ENCODE data around the gene DICER1. TPM values are rescaled to one million over a fixed set of nuclear protein-coding genes. Genes with fewer than 3 reads are reported as not detected.

The DICER1 gene
- total RNA-seq, 2 experiments from 2014 or later: 39.9 to 40.9 TPM

- DNase-seq: no peak
- intact Hi-C loops (cut with micrococcal nuclease): no loop called here
- ChIA-PET POLR2A (no interaction called here), CTCF (no interaction called here)
- H3K27ac Mint-ChIP-seq: no peak overlapping the region
- H3K27me3 Mint-ChIP-seq: peaks cover 8% of the 10 kb centered on the region
- H3K4me1 Mint-ChIP-seq (ENCODE audit: low read depth): no peaks in the 10 kb centered on the region
- H3K9me3 Mint-ChIP-seq: no peaks in the 10 kb centered on the region
- H3K4me3 Mint-ChIP-seq: no peak overlapping the region
- no peaks in the 10 kb centered on the region for H3K36me3 Mint-ChIP-seq
Observed at GRCh38 chr14:95066427-95066986, 90.8 kb downstream of the DICER1 start.

DNA sequence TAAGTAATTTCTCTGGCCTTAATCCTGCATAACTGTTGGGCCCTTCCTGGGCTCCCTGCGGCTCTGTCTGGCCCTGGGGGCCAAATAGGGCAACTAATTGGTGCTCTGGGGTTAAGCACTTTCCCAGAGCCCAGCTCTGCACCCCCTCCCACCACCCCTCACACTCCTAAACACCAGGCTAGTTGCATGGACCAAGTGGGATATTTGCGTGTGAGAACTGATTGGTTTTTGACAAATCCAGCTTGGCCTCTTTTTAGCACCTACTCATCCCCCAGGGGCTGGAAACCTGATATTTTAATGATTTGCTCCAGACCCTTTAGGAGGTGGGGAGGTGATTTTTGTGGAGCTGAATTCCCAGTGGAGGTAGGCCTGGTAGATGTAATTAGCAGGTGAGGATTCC is 91.9 kb downstream of the DICER1 start:
- peaks cover 6% of the 10 kb centered on the region for H3K27me3 Mint-ChIP-seq
- H3K36me3 Mint-ChIP-seq: no peaks in the 10 kb centered on the region
- ChIA-PET CTCF (no interaction called here), POLR2A (no interaction called here)
- H3K27ac Mint-ChIP-seq: no peak overlapping the region
- H3K9me3 Mint-ChIP-seq: no peaks in the 10 kb centered on the region
- no peaks in the 10 kb centered on the region for H3K4me1 Mint-ChIP-seq (ENCODE audit: low read depth)
- no peak overlapping the region for H3K4me3 Mint-ChIP-seq
- intact Hi-C loops (cut with micrococcal nuclease): no loop called here
- DNase-seq: no peak

- DNase-seq: no peak
- H3K9me3 Mint-ChIP-seq: no peaks in the 10 kb centered on the region
- peaks cover 4% of the 10 kb centered on the region for H3K27me3 Mint-ChIP-seq
- ChIA-PET POLR2A (no interaction called here), CTCF (no interaction called here)
- intact Hi-C loops (cut with micrococcal nuclease): no loop called here
- H3K36me3 Mint-ChIP-seq: no peaks in the 10 kb centered on the region
- H3K4me1 Mint-ChIP-seq (ENCODE audit: low read depth): no peaks in the 10 kb centered on the region
- H3K4me3 Mint-ChIP-seq: no peak overlapping the region
- H3K27ac Mint-ChIP-seq: no peak overlapping the region
Observed at GRCh38 chr14:95064734-95065133, 92.6 kb downstream of the DICER1 start.

DNA sequence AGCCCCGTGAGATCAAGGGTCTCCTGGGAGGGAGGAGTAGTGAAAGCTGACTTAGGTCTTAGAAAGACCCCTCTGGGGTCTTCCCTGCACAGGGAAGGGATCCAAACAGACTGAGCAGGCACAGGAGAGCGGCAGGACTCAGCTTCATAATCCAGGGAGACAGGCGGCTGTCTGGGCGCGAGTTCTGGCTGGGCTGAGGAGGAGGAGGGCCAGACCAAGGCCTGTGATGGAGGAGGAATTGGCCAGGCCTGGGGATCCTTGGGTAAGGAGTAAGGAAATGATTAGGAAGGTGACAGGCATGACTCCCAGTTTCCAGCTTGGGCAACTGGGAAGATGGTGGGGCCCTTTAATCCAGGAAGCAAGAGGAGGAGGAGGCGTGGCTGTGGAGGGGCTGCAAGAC is 93.1 kb downstream of the DICER1 start:
- Mint-ChIP-seq H3K4me3 (no peak overlapping the region), H3K4me1 (ENCODE audit: low read depth) (no peaks in the 10 kb centered on the region), H3K9me3 (no peaks in the 10 kb centered on the region), H3K27ac (no peak overlapping the region), H3K36me3 (no peaks in the 10 kb centered on the region), H3K27me3 (peaks cover 4% of the 10 kb centered on the region)
- intact Hi-C loops (cut with micrococcal nuclease): no loop called here
- CTCF ChIA-PET: no interaction called here
- POLR2A ChIA-PET: no interaction called here
- no peak for DNase-seq

GRCh38 chr14:95063391-95063790 is 93.9 kb downstream of the DICER1 start:
- DNase-seq: no peak
- Mint-ChIP-seq H3K36me3 (no peaks in the 10 kb centered on the region), H3K27me3 (no peaks in the 10 kb centered on the region), H3K27ac (no peak overlapping the region), H3K4me1 (ENCODE audit: low read depth) (peaks cover 5% of the 10 kb centered on the region), H3K4me3 (no peak overlapping the region), H3K9me3 (no peaks in the 10 kb centered on the region)
- CTCF ChIA-PET: no interaction called here
- intact Hi-C loops (cut with micrococcal nuclease): no loop called here
- POLR2A ChIA-PET: no interaction called here

GRCh38 chr14:95062946-95063345 is 94.4 kb downstream of the DICER1 start:
- ChIA-PET POLR2A (no interaction called here), CTCF (no interaction called here)
- H3K27ac Mint-ChIP-seq: no peak overlapping the region
- no peaks in the 10 kb centered on the region for H3K9me3 Mint-ChIP-seq
- no peaks in the 10 kb centered on the region for H3K36me3 Mint-ChIP-seq
- H3K27me3 Mint-ChIP-seq: no peaks in the 10 kb centered on the region
- intact Hi-C loops (cut with micrococcal nuclease): no loop called here
- H3K4me1 Mint-ChIP-seq (ENCODE audit: low read depth): peaks cover 5% of the 10 kb centered on the region
- no peak overlapping the region for H3K4me3 Mint-ChIP-seq
- DNase-seq: no peak

DNA sequence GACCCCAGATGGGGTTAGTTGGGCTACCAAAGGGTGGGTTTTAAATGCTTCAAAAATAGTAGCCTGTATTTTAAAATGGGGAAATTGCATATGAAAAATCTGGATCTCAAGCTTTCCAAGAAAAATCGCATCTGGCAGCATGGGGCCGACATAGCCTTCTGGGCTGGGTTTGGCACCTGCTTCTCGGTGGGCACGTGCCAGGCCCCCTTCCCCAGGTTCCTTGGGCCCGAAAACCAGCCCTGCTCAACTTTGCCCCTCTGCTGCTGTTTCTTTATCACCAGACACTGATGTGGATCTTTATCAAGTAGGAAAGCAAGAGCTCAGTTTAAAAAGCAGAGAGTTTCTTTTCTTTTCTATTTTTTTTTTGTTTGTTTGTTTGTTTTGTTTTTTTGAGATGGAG is 95.1 kb downstream of the DICER1 start:
- ChIA-PET CTCF (no interaction called here), POLR2A (no interaction called here)
- Mint-ChIP-seq H3K36me3 (no peaks in the 10 kb centered on the region), H3K27me3 (no peaks in the 10 kb centered on the region), H3K9me3 (no peaks in the 10 kb centered on the region), H3K4me3 (no peak overlapping the region), H3K4me1 (ENCODE audit: low read depth) (peaks cover 5% of the 10 kb centered on the region), H3K27ac (no peak overlapping the region)
- no peak for DNase-seq
- intact Hi-C loops (cut with micrococcal nuclease): no loop called here

GRCh38 chr14:95061317-95062093 is 95.8 kb downstream of the DICER1 start:
- CTCF ChIA-PET: no interaction called here
- POLR2A ChIA-PET: no interaction called here
- Mint-ChIP-seq H3K4me1 (ENCODE audit: low read depth) (peaks cover 5% of the 10 kb centered on the region), H3K27me3 (no peaks in the 10 kb centered on the region), H3K9me3 (no peaks in the 10 kb centered on the region), H3K4me3 (no peak overlapping the region), H3K27ac (no peak overlapping the region), H3K36me3 (no peaks in the 10 kb centered on the region)
- intact Hi-C loops (cut with micrococcal nuclease): no loop called here
- DNase-seq: no peak

DNA sequence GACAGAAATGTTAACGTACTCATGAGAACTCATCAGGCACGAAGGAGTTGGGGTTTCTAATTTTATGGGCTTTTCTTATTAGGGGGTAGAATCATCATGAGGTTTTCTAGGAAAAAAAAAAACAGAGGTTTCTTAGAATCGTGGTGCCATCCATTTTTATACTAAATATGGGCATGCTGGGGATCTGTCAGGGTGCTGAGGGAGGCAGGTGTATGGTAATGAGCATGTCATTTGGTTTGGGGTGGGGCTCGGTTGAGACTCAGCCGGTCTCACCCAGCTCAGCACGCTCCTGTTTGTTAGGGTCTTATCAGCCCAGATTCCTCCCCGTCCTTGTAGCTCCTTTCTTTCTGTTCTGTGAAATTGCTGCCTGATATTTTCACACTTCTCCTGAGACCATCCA is 98.2 kb downstream of the DICER1 start:
- ChIA-PET CTCF (no interaction called here), POLR2A (no interaction called here)
- no peaks in the 10 kb centered on the region for H3K36me3 Mint-ChIP-seq
- H3K4me1 Mint-ChIP-seq (ENCODE audit: low read depth): peaks cover 5% of the 10 kb centered on the region
- no peak overlapping the region for H3K27ac Mint-ChIP-seq
- intact Hi-C loops (cut with micrococcal nuclease): no loop called here
- peak; percentile 13 for DNase-seq
- no peaks in the 10 kb centered on the region for H3K27me3 Mint-ChIP-seq
- no peaks in the 10 kb centered on the region for H3K9me3 Mint-ChIP-seq
- H3K4me3 Mint-ChIP-seq: no peak overlapping the region

DNA sequence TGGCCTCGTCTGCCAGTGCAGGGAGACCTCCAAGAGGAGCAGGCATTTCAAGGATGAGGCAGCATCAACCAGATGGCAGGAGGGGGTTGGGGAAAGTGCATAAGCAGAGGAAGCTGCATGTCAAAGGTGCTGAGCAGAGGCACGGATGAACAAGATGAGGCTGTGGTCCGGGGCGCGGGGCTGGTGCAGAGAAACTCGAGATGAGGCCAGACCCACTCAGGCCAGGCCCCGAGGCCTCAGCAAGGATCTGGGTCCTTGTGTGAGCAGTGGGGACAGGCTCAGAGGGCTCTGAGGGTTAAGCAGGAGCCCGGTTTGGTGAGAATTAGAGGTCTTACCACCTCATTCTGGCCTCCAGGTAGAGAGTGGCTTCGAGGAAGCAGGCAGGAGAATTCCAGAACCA is 98.8 kb downstream of the DICER1 start:
- ChIA-PET POLR2A (no interaction called here), CTCF (no interaction called here)
- intact Hi-C loops (cut with micrococcal nuclease): no loop called here
- H3K27ac Mint-ChIP-seq: peak overlapping the region; percentile 43
- no peak overlapping the region for H3K4me3 Mint-ChIP-seq
- peaks cover 5% of the 10 kb centered on the region for H3K4me1 Mint-ChIP-seq (ENCODE audit: low read depth)
- no peaks in the 10 kb centered on the region for H3K9me3 Mint-ChIP-seq
- H3K27me3 Mint-ChIP-seq: no peaks in the 10 kb centered on the region
- no peak for DNase-seq
- H3K36me3 Mint-ChIP-seq: no peaks in the 10 kb centered on the region

DNA sequence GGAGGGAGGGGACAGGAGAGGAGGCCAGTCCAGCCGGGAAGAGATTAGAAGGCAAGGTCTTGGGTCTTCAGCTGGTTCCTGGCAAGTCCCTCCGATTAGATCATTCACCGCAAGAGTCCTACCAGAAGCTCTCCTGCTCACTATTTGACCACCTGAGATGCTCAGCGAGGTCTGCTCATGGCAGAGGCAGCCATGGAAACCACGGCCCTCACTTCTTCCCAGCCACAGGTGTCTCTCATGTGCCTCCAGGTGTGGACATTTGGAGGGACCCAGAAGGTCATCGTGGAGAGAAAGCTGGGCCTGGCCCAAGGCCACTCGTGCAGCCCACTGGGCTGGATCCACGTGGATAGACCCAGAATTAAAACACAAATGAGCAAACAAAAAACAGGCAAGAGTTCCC is 99.5 kb downstream of the DICER1 start:
- H3K9me3 Mint-ChIP-seq: no peaks in the 10 kb centered on the region
- ChIA-PET POLR2A (no interaction called here), CTCF (no interaction called here)
- no peaks in the 10 kb centered on the region for H3K36me3 Mint-ChIP-seq
- H3K4me1 Mint-ChIP-seq (ENCODE audit: low read depth): peaks cover 5% of the 10 kb centered on the region
- DNase-seq: no peak
- intact Hi-C loops (cut with micrococcal nuclease): no loop called here
- H3K27ac Mint-ChIP-seq: no peak overlapping the region
- no peak overlapping the region for H3K4me3 Mint-ChIP-seq
- H3K27me3 Mint-ChIP-seq: no peaks in the 10 kb centered on the region

DNA sequence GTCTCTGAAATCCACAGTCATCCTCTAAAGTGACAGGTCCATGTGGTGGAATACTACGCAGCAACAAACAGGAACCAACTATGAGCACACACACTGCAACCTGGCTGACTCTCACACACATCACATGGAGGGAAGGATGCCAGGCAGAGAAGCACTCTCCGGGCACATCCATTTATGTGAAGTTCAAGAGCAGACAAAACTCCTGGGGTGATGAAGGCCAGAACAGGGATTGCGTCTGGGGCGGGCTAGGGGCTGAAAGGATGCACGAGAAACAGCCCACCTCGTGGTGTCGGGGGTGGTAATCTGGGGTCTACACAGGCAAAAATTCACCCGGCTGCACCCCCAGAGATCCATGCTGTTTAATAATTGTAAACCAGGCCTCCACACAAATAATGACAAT is 100.2 kb downstream of the DICER1 start:
- ChIA-PET POLR2A (no interaction called here), CTCF (no interaction called here)
- Mint-ChIP-seq H3K27me3 (no peaks in the 10 kb centered on the region), H3K27ac (no peak overlapping the region), H3K4me1 (ENCODE audit: low read depth) (peaks cover 5% of the 10 kb centered on the region), H3K9me3 (no peaks in the 10 kb centered on the region), H3K36me3 (no peaks in the 10 kb centered on the region), H3K4me3 (no peak overlapping the region)
- no peak for DNase-seq
- intact Hi-C loops (cut with micrococcal nuclease): no loop called here

- CTCF ChIA-PET: no interaction called here
Observed at GRCh38 chr14:95056476-95056875, 100.9 kb downstream of the DICER1 start.

More at GRCh38 chr14:95056476-95056875, 100.9 kb downstream of the DICER1 start:
- H3K4me3 Mint-ChIP-seq: no peak overlapping the region
- no peaks in the 10 kb centered on the region for H3K27me3 Mint-ChIP-seq
- no peak for DNase-seq
- no peak overlapping the region for H3K27ac Mint-ChIP-seq
- no peaks in the 10 kb centered on the region for H3K9me3 Mint-ChIP-seq
- POLR2A ChIA-PET: no interaction called here
- intact Hi-C loops (cut with micrococcal nuclease): no loop called here
- H3K4me1 Mint-ChIP-seq (ENCODE audit: low read depth): peaks cover 5% of the 10 kb centered on the region
- H3K36me3 Mint-ChIP-seq: no peaks in the 10 kb centered on the region

All from activated CD4-positive, alpha-beta memory T cell treated with anti-CD3 and anti-CD28 coated beads for 36 hours (primary cell).